ENCODE results near the gene NFE2. TPM values are rescaled to one million over a fixed set of nuclear protein-coding genes. Genes with fewer than 3 reads are reported as not detected.
"Not testable (repeated sequence)": the region's sequence is repeated elsewhere in the genome, so short reads cannot be mapped to it uniquely, and the experiment has no call there.

The NFE2 gene
- total RNA-seq, 2 donors from 2014 or later = 0.26 TPM; not detected in 1

GRCh38 chr12:54285150-54286041 is 15.4 kb downstream of the NFE2 start:
- H3K4me3 ChIP-seq = no peak overlapping the region

GRCh38 chr12:54284070-54284780 is 16.6 kb downstream of the NFE2 start:
- H3K36me3 ChIP-seq (replicated peaks in 1 of 2; ENCODE audit: insufficient read depth in 1 of 2, low read depth in 2 of 2) = peaks cover 13 to 31% of the 10 kb centered on the region in 2 donors
- intact Hi-C loops (cut with DNase I); DNase-seq; H3K27me3 ChIP-seq; H3K4me3 ChIP-seq; H3K9me3 ChIP-seq; ATAC-seq: not testable (repeated sequence)
- peak overlapping the region in 1 of 4 donors; percentile 30 for H3K27ac ChIP-seq
- WGBS, 2 donors = 11 to 13% methylated on average over 2 of the region's 2 CpGs
- H3K4me1 ChIP-seq = peaks cover 49% of the 10 kb centered on the region

More at GRCh38 chr12:54285150-54286041, 15.4 kb downstream of the NFE2 start:
- H3K9me3 ChIP-seq = no peaks in the 10 kb centered on the region
- H3K36me3 ChIP-seq (replicated peaks in 1 of 2; ENCODE audit: insufficient read depth in 1 of 2, low read depth in 2 of 2) = peaks cover 13 to 31% of the 10 kb centered on the region in 2 donors
- WGBS, 2 donors = 33 to 37% methylated on average over 5 of the region's 5 CpGs
- no peak overlapping the region for H3K27ac ChIP-seq
- intact Hi-C loops (cut with DNase I) = no loop called here
- H3K27me3 ChIP-seq = no peaks in the 10 kb centered on the region
- TF ChIP-seq POLR2A (IDR thresholded peaks at IDR 0.05) = no peak
- TF ChIP-seq CTCF (IDR thresholded peaks at IDR 0.05) = peak in 1 of 7 experiments; percentile 30
- DNase-seq = no peak
- no peak for ATAC-seq
- H3K4me1 ChIP-seq = peaks cover 49% of the 10 kb centered on the region

GRCh38 chr12:54282949-54283593 is 17.7 kb downstream of the NFE2 start:
- intact Hi-C loops (cut with DNase I) = no loop called here
- peaks cover 13 to 31% of the 10 kb centered on the region in 2 donors for H3K36me3 ChIP-seq (replicated peaks in 1 of 2; ENCODE audit: insufficient read depth in 1 of 2, low read depth in 2 of 2)
- no peaks in the 10 kb centered on the region for H3K27me3 ChIP-seq
- no peak for ATAC-seq
- H3K4me1 ChIP-seq = peaks cover 56% of the 10 kb centered on the region
- DNase-seq = peak in 1 of 4 donors; percentile 25
- 12 to 17% methylated on average over 11 of the region's 11 CpGs for WGBS, 2 donors
- TF ChIP-seq CTCF (IDR thresholded peaks at IDR 0.05) = no peak
- peak in 1 of 3 donors; percentile 10 for TF ChIP-seq POLR2A (IDR thresholded peaks at IDR 0.05)
- peak overlapping the region in 2 of 4 donors; percentile 2 to 14 for H3K27ac ChIP-seq
- H3K9me3 ChIP-seq = no peaks in the 10 kb centered on the region
- H3K4me3 ChIP-seq = peak overlapping the region in 1 of 2 donors; percentile 62

DNA sequence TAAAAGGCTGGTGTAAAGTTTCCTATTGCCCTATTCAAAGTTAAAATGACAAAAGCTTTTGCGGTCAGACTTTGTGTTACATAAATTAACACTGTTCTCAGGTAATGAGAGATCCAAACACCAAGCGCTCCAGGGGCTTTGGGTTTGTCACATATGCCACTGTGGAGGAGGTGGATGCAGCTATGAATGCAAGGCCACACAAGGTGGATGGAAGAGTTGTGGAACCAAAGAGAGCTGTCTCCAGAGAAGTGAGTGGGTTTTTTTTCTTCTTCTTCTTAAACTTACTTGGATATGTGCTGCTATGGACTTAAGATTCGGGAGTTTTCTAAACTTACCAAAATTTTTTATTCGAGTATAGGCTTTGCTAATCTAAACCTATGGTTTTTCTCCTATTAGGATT is 19.1 kb downstream of the NFE2 start:
- ATAC-seq; DNase-seq; intact Hi-C loops (cut with DNase I); H3K27me3 ChIP-seq; H3K9me3 ChIP-seq: not testable (repeated sequence)
- Histone ChIP-seq H3K4me3 (peak overlapping the region; percentile 52 to 62), H3K4me1 (peaks cover 58% of the 10 kb centered on the region), H3K27ac (peak overlapping the region in 3 of 4 donors; percentile 84 to 99 (median 95)), H3K36me3 (replicated peaks in 1 of 2; ENCODE audit: insufficient read depth in 1 of 2, low read depth in 2 of 2) (peaks cover 8 to 22% of the 10 kb centered on the region in 2 donors)
- 3 to 5% methylated on average over 4 of the region's 4 CpGs for WGBS, 2 donors

- DNase-seq; H3K27me3 ChIP-seq; H3K9me3 ChIP-seq; ATAC-seq; intact Hi-C loops (cut with DNase I): not testable (repeated sequence)
- WGBS, 2 donors = 0 to 2% methylated on average over 10 of the region's 10 CpGs
- Histone ChIP-seq H3K4me1 (peaks cover 54% of the 10 kb centered on the region), H3K27ac (peak overlapping the region; percentile 84 to 99 (median 96)), H3K4me3 (peak overlapping the region; percentile 52 to 62), H3K36me3 (replicated peaks in 1 of 2; ENCODE audit: insufficient read depth in 1 of 2, low read depth in 2 of 2) (peaks cover 8 to 18% of the 10 kb centered on the region in 2 donors)
Measured at GRCh38 chr12:54281261-54281638, 19.6 kb downstream of the NFE2 start.
